H1 (cell line): ENCODE measurements around the gene CDC42EP2.

Source experiments
- CEBPB ChIP-seq: IDR thresholded peaks from 2 replicates; pipeline ENCODE4 v1.6.1; 2012; ENCODE audit warnings: low read depth, low read length
- POLR2A ChIP-seq, 2 experiments: IDR thresholded peaks; 1 replicate in 1 of 2; 2 replicates in 1 of 2; pipeline ENCODE4 v1.6.1; 2011; ENCODE audit warnings: low read depth in 2 of 2, low read length in 2 of 2, mild to moderate bottlenecking in 2 of 2; ENCODE audit errors: control extremely low read depth in 1 of 2

- TF ChIP-seq POLR2A (IDR thresholded peaks at IDR 0.05; ENCODE audit: control extremely low read depth in 1 of 2, low read depth in 2 of 2, low read length in 2 of 2) (no peak), CEBPB (no peak)
Observed at GRCh38 chr11:65297026-65297672, 17.5 kb upstream of the CDC42EP2 start.
